NCI-H128 (cell line): ENCODE results near the gene SPO11.

ENCODE experiments used
- DNase-seq: peaks from one replicate; lab custom pipeline; 2025; ENCODE audit not compliant: unreplicated experiment; lab: John Stamatoyannopoulos, UW

SPO11 gene

GRCh38 chr20:57310821-57311514 lies 18.6 kb upstream of the SPO11 start:
- DNase-seq: no peak

GRCh38 chr20:57312138-57312537 lies 17.5 kb upstream of the SPO11 start:
- DNase-seq: no peak

- no peak for DNase-seq
Observed at GRCh38 chr20:57313230-57313629, 16.4 kb upstream of the SPO11 start.

- DNase-seq: no peak
Observed at GRCh38 chr20:57313951-57314350, 15.7 kb upstream of the SPO11 start.

DNA sequence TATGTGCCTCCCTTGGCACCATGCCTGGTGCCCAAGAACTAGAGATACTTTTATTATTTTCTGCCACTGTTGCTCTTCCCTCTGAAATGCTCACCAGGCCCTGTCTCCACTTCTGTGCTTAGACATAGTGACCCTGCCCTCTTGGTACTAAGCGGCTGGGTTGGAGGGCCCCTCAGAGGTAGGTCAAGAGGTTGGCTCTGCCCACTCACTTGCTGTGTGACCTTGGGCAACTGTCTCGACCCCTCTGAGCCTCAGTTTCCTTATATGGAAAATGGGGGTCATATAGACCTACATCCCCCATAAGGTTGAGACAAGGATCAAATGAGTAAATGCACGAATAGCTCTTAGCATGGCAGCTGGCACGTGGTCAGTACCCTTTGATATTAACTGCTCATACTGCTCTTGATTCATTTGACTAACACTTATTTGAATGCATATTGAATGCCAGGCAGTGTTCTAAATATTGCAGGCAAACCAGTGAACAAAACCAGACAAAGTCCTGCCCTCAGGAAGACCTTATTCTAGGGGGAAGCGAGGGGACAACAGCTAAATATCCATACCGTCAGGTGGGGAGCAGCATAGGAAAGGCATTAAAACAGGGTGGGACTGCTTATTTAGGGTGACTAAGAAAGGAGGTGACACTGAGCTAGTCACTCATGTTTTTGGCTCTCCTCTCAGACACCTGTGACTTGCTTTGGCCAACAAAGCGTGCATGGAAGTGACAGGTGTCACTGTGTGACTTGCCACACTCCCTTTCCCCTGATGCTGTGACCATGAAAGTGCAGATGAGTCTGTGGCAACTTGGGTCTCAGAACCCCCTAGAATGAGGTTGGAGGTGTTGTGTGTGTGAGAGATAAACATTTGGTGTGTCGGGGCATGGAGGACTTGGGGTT lies 14.3 kb upstream of the SPO11 start:
- DNase-seq: no peak

- DNase-seq: no peak
Observed at GRCh38 chr20:57315976-57316480, 13.6 kb upstream of the SPO11 start.

GRCh38 chr20:57316795-57317201 lies 12.8 kb upstream of the SPO11 start:
- no peak for DNase-seq

DNA sequence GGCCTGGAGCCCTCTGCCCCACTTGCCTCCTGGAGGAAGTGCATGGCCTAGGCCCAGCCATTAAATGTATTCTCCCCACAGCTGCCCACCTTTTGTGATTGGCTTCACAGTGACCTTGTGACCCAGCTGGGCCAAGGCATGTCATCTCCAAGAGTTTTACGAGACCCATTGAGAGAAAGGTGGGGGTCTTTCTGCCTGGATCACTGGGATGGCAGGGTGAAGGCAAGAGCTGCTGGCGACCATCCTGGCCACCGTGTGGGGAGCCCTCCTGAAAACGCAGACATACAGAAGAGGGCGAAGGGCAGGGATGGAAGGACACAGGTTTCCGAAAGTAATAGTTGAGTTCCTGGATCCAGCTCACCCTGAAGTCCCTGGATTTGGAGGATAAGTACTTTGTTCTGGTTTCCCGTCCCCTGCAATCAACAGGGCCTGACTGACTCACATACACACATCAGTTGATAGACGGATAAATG lies 12.3 kb upstream of the SPO11 start:
- DNase-seq: no peak

DNA sequence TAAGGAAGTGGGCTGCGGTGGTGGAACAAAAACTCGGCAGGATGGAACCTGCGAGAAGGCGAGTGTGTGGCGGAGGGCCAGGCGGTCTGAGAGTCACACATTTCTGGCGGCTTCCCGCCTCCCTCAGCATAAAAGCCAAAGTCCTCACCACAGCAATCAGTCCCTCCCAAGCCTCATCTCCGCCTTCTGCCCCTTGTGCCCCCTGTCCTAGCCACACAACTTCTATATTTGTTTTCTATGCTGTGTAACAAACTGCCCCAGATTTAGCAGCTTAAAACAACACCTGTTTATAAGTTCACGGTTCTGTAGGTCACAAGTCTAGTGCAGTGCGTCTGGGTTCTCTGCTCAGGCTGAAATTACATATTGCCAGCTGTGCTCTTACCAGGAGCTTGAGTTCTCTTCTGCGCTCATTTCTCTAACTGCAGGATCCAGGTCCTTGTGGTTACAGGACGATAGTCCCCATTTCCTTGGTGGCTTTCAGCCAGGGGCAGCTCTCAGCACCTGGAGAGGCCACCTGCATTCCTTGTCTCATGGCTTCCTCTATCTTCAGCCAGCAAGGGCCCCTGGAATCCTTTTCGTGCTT lies 11.7 kb upstream of the SPO11 start:
- no peak for DNase-seq

DNA sequence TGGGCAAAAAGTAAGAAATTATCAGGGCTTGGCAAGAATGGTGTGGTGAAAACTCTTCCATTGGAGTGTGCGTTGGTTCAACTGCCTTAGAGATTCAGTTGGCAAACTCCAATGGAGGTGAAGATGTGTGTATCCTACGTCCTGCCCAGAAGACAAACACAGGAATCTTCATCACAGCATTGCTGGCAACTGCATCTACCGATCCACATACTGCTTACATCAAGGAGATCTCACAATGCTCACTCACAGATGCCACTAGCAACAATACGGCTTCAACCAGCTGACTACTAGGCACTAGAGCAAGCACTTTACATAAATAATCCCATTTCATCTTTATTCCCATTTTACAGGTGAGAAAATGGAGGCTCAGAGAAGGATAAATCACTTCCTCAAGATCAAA lies 10.0 kb upstream of the SPO11 start:
- no peak for DNase-seq

DNA sequence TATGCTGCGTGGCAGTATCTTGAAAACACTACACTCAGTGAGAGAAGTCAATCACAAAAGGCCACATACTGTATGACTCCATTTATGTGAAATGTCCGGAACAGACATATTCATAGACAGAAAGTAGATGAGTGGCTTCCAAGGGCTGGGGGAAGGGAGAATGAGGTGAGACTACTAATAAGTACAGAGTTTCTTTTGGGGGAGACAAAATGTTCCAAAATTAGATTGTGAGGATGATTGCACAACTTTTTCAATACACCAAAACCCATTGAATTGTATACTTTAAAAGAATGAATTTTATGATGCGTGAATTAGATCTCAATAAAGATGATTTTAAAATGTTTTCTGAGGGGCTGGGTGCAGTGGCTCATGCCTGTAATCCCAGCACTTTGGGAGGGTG lies 9.2 kb upstream of the SPO11 start:
- no peak for DNase-seq

DNA sequence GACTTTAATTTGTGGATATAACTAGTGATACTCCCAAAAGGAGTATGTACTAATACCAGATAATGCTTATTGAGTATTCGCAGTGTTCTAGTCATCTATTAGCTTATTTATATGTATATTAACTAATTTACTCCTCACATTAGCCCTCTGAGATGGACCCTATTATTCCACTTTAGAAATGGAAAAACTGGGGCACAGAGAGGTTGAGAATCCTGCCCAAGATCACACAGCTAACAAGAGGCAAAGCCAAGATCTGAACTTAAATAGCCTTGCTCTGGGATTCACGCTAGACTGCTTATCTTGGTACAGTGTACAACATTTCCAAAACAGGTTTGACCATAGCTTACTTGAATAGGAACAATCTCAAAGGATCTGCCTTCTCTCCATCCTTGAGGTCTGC lies 8.5 kb upstream of the SPO11 start:
- DNase-seq: no peak

DNA sequence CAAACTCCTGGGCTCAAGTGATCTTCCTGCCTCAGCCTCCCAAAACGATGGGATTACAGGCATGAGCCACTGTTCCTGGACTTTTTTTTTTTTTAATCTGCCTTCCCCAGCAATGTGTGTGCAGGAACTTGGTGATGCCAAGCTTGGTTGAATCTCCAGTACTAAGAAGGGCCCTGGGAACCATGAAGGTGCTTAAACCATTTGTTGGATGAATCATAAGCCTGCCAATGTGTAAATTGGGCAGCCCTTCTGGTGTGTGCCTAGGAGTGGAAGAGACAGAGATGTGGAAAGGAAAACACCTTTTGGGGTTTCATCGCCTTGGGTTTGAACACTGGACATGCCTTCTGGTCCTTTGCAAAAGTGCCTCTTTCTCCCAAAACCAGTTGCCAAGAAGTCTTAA lies 7.1 kb upstream of the SPO11 start:
- DNase-seq: no peak

DNA sequence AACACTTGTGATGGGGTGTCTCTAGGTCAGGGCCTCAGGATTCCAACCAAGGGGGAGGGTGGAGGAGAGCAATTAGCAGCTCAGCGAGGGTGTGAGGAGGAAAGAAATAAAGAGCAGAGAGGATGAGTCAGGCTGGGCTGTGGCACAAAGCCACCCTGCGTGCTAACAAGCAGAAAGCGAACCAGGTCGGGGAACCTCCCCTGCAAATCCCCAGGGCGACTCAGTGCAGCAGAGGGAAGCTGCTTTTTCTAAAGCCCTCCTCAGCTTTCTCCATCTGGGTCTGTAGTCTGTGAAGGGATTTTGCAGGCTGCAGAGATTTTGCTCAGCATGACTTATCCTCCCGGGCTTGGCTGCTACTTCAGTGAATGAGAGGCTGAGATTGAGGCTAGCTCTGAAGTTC lies 6.6 kb upstream of the SPO11 start:
- DNase-seq: no peak

GRCh38 chr20:57325632-57326356 lies 3.8 kb upstream of the SPO11 start:
- DNase-seq: no peak

DNA sequence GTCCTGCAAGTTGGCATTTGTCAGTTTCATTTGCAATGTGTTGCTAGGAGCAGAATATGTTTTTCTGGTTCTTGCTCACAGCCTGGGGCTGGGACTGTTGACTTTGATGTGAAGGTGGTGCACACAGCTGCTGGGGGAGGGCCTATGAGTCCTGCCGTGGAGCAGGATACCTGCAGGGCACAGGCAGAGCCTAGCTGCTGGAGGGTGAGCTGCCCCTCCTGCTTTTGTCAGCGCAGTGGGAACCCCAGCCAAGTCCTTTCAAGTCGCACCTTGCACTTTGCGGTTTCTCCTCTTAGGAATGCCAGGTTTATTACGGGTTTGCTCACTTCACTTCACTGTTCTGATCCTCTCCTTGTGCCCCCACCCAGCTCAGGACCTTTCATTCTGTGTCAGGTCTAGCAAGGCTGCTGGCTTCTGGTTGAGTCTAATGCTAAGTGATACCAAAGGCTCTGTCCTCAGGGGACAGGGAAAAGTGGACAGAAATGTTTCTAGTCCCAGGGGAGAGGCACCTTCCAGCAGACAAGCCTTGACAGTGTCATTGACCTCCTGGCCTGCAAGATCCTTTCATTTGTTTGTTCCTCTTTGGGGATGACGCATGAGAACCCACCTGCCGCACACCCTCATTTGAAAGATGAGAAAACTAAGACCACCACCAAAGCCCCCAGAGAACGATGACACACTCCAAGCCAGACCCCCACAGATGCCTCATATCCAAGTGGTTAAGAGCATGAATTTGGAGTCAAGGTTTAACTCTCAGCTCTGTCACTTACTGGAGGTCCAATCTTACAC lies 2.7 kb upstream of the SPO11 start:
- DNase-seq: no peak

GRCh38 chr20:57327820-57328219 lies 1.8 kb upstream of the SPO11 start:
- no peak for DNase-seq

GRCh38 chr20:57330998-57331397 lies 1.4 kb downstream of the SPO11 start:
- no peak for DNase-seq

- no peak for DNase-seq
Observed at GRCh38 chr20:57332105-57333089, 2.8 kb downstream of the SPO11 start.
